Omental fat pad (tissue), 4 donors: ENCODE results near the gene PGRMC2. TPM values are rescaled to one million over a fixed set of nuclear protein-coding genes. Genes with fewer than 3 reads are reported as not detected.

Experiments
- ATAC-seq: fragments of 150-250 bp; one replicate; pipeline ENCODE4 v1.9.1; 2016; ENCODE audit warnings: mild to moderate bottlenecking, moderate library complexity; ENCODE audit not compliant: low FRiP score
- DNase-seq: peaks from one replicate; pipeline ENCODE4 v3.0.0-alpha.2; 2019; ENCODE audit warnings: low spot score
- total RNA-seq, 4 donors: library from RNA; depleted of rRNA; stranded (reverse); fragments of >200 nt; gene quantifications; one replicate each; pipeline ENCODE4 v1.1.0, GENCODE V29; 2016
- TF ChIP-seq, protein P1 (sequence below), 3 donors: fragments of 450-650 bp; IDR thresholded peaks; one replicate each; pipeline ENCODE4 v1.5.1; 2016 to 2017; ENCODE audit warnings: antibody characterized with exemption in 3 of 3, mild to moderate bottlenecking in 3 of 3, moderate library complexity in 2 of 3

Gene PGRMC2
- total RNA-seq, 4 donors from 2014 or later = 34.8 to 77.4 (median 56.9) TPM

- no peak for ATAC-seq
- TF ChIP-seq, protein P1, sequence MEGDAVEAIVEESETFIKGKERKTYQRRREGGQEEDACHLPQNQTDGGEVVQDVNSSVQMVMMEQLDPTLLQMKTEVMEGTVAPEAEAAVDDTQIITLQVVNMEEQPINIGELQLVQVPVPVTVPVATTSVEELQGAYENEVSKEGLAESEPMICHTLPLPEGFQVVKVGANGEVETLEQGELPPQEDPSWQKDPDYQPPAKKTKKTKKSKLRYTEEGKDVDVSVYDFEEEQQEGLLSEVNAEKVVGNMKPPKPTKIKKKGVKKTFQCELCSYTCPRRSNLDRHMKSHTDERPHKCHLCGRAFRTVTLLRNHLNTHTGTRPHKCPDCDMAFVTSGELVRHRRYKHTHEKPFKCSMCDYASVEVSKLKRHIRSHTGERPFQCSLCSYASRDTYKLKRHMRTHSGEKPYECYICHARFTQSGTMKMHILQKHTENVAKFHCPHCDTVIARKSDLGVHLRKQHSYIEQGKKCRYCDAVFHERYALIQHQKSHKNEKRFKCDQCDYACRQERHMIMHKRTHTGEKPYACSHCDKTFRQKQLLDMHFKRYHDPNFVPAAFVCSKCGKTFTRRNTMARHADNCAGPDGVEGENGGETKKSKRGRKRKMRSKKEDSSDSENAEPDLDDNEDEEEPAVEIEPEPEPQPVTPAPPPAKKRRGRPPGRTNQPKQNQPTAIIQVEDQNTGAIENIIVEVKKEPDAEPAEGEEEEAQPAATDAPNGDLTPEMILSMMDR (IDR thresholded peaks at IDR 0.05) = no peak
- no peak for DNase-seq
These were observed 4.7 kb upstream of the PGRMC2 start for GRCh38 chr4:128292349-128292748.

DNA sequence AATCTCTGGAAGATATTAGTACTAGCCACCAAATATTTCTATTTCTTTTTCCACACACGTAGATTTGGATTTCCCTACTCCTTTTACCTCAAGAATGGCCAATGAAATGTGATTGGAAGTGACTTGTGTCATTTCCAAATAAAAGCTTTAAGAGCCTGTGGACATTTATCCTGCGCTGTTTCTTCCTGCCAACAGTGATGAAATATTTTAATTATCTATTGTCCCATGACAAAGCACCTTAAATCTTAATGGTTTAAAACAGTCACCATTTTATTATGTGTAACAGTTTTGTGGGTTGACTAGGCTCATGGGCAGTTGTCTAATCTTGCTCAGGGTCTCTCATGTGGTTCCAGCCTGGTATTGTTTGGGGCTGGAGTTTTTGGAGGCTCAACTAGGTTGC, 3.5 kb upstream of the PGRMC2 start:
- ATAC-seq = no peak
- no peak for DNase-seq
- TF ChIP-seq, protein P1 (IDR thresholded peaks at IDR 0.05) = no peak

GRCh38 chr4:128290526-128290925, 2.9 kb upstream of the PGRMC2 start:
- DNase-seq (no peak), ATAC-seq (no peak)
- TF ChIP-seq, protein P1 (IDR thresholded peaks at IDR 0.05) = no peak

- no peak for ATAC-seq
- no peak for DNase-seq
- TF ChIP-seq, protein P1 (IDR thresholded peaks at IDR 0.05) = no peak
These were observed 2.0 kb upstream of the PGRMC2 start for GRCh38 chr4:128289523-128290158.

DNA sequence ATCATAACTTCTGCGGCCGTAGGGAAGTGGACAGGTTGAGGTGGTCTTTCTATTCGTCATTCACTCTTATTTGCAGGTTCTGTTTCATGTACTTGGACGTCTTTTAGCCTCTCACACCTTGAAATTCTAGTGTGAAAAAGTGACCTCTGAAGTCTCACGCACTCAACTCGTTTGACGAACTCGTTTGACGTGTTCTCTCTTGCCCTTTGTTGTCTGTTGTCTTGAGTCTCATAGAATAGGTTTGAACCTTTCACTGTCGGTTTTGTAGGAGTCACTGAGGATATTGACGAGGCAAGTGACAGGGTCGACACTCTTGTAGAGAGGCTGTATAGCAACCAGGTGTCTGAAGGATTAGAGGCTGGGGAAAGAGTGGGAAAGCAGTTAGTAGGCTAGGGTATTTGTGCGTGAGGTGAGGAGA, 1.1 kb upstream of the PGRMC2 start:
- DNase-seq = no peak
- TF ChIP-seq, protein P1 (IDR thresholded peaks at IDR 0.05) = no peak

GRCh38 chr4:128287871-128288688, 467 bp upstream of the PGRMC2 start:
- peak; percentile 100 for DNase-seq
- ATAC-seq = peak; percentile 96
- TF ChIP-seq, protein P1 (IDR thresholded peaks at IDR 0.05) = no peak

More for the DNA sequence above, 1.1 kb upstream of the PGRMC2 start:
- ATAC-seq = no peak
